Astrocyte (in vitro differentiated cells and primary cell): ENCODE measurements around the gene ST6GALNAC3.

Experiments
- EZH2 ChIP-seq: IDR thresholded peaks from 2 replicates; pipeline ENCODE4 v1.6.1; 2012; ENCODE audit warnings: mild to moderate bottlenecking, low read length, inconsistent platforms; ENCODE audit not compliant: insufficient read depth
- TF ChIP-seq, protein P1 (sequence below): IDR thresholded peaks from 2 replicates; pipeline ENCODE4 v1.5.1; 2011; ENCODE audit warnings: low read depth, mild to moderate bottlenecking, inconsistent platforms, low read length, moderate library complexity; ENCODE audit not compliant: insufficient read depth

DNA sequence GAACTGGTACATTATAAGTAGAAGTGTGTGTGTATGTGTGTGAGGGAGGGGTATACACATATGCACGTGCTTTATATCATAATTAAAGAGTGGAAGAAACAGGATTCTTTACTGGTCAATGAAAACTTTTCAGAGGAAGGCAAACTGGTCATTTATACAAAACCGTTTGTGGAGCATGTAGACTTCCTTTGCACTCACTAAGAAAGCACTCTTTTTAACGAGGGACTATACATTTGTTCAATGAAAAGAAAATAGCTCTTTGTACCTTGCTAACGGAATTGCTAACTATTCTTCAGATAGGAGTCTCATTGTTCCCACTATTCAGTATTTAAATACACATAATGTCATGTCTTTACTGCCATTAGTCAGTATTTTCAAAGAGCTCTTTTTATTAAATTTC, 219.3 kb downstream of the ST6GALNAC3 start:
- TF ChIP-seq, protein P1, sequence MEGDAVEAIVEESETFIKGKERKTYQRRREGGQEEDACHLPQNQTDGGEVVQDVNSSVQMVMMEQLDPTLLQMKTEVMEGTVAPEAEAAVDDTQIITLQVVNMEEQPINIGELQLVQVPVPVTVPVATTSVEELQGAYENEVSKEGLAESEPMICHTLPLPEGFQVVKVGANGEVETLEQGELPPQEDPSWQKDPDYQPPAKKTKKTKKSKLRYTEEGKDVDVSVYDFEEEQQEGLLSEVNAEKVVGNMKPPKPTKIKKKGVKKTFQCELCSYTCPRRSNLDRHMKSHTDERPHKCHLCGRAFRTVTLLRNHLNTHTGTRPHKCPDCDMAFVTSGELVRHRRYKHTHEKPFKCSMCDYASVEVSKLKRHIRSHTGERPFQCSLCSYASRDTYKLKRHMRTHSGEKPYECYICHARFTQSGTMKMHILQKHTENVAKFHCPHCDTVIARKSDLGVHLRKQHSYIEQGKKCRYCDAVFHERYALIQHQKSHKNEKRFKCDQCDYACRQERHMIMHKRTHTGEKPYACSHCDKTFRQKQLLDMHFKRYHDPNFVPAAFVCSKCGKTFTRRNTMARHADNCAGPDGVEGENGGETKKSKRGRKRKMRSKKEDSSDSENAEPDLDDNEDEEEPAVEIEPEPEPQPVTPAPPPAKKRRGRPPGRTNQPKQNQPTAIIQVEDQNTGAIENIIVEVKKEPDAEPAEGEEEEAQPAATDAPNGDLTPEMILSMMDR: no peak
- no peak for TF ChIP-seq EZH2
